HFF-Myc (cell line): ENCODE results near the gene CHST4.

Experiments used
- DNase-seq: peaks from one replicate; pipeline ENCODE4 v3.0.0-alpha.2; 2011; ENCODE audit warnings: low read depth; ENCODE audit errors: extremely low read depth
- H3K4me3 ChIP-seq: replicated peaks from 2 replicates; pipeline ENCODE4 v1.5.1; 2011; ENCODE audit warnings: low read depth, mild to moderate bottlenecking, control low read depth, low read length
- TF ChIP-seq, protein P1 (sequence below): IDR thresholded peaks from 2 replicates; pipeline ENCODE4 v1.5.1; 2012; ENCODE audit warnings: mild to moderate bottlenecking, low read depth, low read length, control low read depth; ENCODE audit errors: missing control alignments

Gene CHST4

DNA sequence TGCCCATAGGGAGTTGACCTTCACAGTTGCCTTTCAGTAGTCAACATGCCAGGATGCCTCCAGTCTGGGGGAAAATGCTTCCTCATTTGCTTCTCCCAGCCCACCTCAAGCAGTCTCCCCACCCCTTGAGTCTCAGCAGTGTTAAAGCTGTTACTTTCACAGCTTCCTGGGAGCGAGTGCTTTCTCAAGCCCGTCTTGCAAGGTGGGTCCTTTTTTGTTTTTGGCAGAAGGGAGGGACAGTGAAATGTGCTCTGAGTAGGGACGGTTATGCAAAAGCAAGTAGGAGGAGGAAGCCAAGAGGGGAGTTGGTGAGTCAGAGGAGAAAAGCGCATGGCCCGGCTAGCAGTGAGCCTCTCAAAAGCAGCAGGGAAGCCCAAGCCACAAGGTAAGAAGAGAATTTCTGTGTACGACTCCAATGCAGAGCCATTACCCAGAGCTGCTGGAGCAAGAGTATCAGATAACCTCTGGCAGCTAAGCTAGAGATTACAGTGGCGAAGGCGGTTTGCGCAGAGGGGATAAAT is at the start of gene CHST4:
Gene CHST4 (plus strand): TSS at position 316 of the 521 bp plus-strand sequence. CDS start 10,252 bp downstream, outside the sequence.
- H3K4me3 ChIP-seq: no peak within 1 kb of the TSS
- no peak for DNase-seq
- TF ChIP-seq, protein P1, sequence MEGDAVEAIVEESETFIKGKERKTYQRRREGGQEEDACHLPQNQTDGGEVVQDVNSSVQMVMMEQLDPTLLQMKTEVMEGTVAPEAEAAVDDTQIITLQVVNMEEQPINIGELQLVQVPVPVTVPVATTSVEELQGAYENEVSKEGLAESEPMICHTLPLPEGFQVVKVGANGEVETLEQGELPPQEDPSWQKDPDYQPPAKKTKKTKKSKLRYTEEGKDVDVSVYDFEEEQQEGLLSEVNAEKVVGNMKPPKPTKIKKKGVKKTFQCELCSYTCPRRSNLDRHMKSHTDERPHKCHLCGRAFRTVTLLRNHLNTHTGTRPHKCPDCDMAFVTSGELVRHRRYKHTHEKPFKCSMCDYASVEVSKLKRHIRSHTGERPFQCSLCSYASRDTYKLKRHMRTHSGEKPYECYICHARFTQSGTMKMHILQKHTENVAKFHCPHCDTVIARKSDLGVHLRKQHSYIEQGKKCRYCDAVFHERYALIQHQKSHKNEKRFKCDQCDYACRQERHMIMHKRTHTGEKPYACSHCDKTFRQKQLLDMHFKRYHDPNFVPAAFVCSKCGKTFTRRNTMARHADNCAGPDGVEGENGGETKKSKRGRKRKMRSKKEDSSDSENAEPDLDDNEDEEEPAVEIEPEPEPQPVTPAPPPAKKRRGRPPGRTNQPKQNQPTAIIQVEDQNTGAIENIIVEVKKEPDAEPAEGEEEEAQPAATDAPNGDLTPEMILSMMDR: no peak

DNA sequence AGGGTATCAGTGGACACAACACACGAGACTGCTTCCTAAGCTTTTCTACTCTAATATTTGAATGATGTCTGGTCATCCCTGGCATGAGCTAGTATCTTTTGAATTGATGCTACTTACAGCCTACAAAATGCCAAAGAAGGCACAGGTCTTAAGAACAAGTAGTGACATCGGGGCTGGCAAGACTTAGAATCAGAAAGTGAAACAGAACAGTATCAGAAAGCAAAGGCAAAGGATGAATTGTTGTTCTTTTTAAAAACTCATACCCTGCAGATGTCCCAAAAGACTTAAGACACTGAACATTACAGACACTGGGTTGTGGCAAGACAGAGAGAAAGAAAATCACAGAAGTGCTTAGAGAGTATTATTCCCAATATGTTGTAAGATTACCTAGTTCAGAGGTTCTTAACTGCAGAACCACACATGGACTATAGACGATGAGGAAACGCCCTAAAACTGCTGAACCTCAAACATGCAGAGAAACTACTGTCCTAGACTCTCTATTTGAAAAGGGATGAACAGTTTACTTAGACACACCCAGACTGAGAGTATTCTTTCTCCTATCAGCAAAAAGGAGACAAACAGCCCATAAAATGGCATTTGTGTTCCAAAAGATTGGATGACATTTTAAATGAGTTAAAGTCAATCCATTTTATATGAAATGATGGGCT is 49.6 kb upstream of the CHST4 start:
- TF ChIP-seq, protein P1: no peak
- DNase-seq: no peak
- H3K4me3 ChIP-seq: no peak overlapping the region

DNA sequence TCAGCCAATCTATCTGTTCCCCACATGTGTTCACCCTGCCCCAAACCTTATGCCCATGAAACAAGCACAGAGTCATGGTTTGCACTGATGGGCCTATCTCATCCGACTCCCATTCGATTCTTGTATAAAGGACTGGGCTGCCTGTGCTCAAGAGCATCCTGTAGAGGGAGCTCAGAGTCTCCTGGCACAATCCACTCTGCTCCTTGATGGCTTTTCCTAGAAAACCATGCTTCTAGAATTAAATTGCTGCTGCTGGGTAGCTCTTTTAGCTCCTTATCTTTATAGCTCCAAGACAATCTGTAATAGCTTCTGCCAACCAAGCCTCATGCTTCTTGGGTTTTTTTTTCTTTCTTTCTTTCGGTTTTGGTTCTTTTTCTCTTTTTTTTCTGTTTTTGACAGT is 46.8 kb upstream of the CHST4 start:
- DNase-seq: no peak
- no peak overlapping the region for H3K4me3 ChIP-seq
- TF ChIP-seq, protein P1: peak; percentile 58

GRCh38 chr16:71480956-71481355 is 45.3 kb upstream of the CHST4 start:
- no peak for DNase-seq
- TF ChIP-seq, protein P1: no peak
- no peak overlapping the region for H3K4me3 ChIP-seq

DNA sequence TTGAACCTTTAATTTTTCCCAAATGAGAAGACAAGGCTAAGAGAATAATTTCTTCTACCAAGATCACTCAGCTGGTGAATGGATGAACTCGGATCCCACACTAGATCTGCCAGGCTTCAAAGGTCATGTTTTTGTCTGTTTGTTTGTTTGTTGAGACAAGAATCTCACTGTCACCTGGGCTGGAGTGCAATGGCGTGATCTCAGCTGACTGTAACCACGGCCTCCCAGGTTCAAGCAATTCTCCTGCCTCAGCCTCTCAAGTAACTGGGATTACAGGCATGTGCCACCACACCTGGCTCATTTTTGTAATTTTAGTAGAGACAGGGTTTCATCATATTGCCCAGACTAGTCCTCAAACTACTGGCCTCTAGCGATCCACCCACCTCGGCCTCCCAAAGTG is 43.7 kb upstream of the CHST4 start:
- TF ChIP-seq, protein P1: no peak
- DNase-seq: no peak
- no peak overlapping the region for H3K4me3 ChIP-seq

- TF ChIP-seq, protein P1: no peak
- peak overlapping the region; percentile 87 for H3K4me3 ChIP-seq
- peak; percentile 84 for DNase-seq
Measured at GRCh38 chr16:71484006-71484893, 42.0 kb upstream of the CHST4 start.
